DMS79 (cell line): ENCODE measurements around the gene RNF212B.
"Not testable (repeated sequence)": the region's sequence is repeated elsewhere in the genome, so short reads cannot be mapped to it uniquely, and the experiment has no call there.

Source experiments
- DNase-seq: peaks from one replicate; lab custom pipeline; 2025; lab: John Stamatoyannopoulos, UW

Gene RNF212B

GRCh38 chr14:23237772-23238594 is at the start of gene RNF212B:
TSS of gene RNF212B (plus strand) at chr14:23237936. CDS start at chr14:23240346, 2,410 bp downstream.
- peak; percentile 60 for DNase-seq

DNA sequence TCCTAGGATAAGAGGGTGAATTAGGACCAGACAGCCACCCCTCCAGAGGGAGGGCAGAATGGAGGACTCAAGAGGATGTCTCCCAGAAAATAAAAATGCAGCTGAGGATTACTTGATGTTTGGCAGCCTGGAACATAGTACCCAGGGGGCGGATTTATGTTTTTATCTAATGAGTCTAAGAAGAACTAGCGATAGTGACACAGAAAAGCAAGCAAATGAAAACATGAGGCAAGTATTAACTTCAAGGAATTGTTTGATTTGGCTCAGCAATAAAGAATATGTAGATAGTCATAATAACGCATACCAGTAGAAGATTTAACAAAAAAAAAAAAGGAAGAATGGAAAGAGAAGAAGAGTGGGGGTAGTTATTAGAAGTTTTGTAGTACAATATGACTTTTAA is 44.3 kb upstream of the RNF212B start:
- DNase-seq = no peak

GRCh38 chr14:23195552-23196101 is 42.1 kb upstream of the RNF212B start:
- no peak for DNase-seq

DNA sequence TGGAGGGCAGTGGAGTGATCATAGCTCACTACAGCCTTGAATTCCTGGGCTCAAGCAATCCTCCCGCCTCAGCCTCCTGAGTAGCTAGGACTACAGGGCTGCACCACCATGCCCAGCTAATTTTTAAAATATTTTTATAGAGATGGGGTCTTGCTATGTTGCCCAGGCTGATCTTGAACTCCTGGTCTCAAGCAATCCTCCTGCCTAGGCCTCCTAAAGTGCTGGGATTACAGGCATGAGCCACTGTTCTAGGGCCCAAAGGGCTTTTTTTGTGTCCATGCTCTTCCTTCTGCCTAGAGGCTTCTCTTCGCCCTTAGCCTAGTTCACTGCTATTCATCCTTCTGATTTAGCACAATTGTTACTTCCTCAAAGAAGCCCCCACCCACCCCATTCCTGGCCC is 41.2 kb upstream of the RNF212B start:
- DNase-seq = not testable (repeated sequence)

GRCh38 chr14:23199141-23199540 is 38.6 kb upstream of the RNF212B start:
- DNase-seq = not testable (repeated sequence)

GRCh38 chr14:23202001-23202400 is 35.7 kb upstream of the RNF212B start:
- no peak for DNase-seq

- no peak for DNase-seq
These were observed 31.2 kb upstream of the RNF212B start for GRCh38 chr14:23206422-23207145.

DNA sequence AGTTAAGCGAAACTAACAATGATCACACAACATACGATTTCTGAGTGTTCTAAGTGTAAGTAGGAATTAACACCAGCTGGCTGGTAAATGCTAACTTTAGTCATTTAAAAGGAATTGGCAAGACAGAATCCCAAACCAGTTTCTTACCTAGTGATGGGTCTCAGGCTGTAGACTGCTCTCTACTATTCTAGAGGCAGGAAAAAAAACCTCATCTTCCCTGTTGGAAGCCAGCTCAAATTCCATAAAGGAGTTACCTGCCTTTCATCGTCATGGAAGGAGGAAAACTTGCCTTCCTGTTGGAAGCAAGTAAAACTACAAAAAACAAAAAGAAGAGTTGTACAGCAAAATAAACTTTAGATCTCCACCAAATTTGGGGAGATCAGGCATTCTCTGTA is 30.6 kb upstream of the RNF212B start:
- DNase-seq = no peak

GRCh38 chr14:23208324-23208723 is 29.4 kb upstream of the RNF212B start:
- no peak for DNase-seq

GRCh38 chr14:23209651-23210423 is 27.9 kb upstream of the RNF212B start:
- no peak for DNase-seq

DNA sequence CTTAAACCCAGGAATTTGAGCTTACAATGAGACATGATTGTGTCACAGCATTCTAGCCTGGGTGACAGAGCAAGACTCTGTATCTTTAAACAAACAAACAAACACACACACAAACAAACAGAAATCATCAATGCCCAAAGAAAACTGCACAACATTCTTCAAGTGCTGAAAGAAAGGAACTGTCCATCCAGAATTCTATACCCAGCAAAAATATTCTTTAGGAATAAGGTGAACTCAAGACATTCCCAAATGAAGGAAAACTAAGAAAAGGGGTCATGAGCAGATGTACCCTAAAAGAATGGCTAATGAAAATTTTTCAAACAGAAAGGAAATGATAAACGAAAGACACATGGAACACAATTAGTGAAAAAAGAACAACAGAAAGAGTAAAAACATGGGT is 22.3 kb upstream of the RNF212B start:
- DNase-seq = no peak

DNA sequence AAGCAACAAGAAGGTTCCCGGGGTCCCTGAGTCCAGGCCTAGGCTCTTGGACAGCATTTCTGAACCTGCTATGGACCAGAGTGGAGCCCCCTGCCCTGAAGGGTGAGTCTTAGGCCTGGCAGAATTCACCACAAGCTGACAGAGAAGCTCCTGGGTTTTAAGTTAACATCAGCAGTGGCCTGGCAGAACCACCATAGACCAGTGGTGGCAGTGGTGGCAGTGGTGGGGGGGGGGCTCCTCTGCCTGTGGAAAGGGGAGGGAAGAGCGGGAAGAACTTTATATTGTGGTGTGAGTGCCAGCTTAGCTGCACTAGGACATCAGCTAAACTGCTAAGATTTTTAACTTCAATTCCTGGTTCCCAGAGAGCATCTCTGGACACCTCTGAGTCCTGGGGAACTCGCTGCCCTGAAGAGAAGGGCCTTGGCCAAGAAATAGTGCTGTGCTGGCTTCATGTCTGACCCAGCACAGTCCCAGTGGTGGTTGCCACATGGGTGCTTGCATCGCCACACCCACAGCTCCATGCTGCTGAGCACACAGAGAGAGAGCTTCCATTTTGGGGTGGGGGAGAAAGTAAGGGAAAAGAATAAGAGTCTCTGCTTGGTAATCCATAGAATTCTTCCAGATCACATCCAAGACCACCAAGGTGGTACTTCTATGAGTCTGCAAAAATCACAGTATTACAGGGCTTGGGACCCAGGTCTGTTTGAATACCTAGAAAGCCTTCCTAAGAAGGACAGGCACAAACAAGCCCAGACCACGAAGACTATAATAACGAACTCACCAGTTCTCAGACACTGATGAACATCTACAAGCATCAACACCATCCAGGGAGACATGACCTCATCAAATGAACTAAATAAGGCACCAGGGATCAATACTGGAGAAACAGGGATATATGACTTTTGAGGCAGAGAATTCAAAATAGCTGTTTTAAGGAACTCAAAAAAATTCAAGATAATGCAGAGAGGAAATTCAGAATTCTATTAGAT is 20.4 kb upstream of the RNF212B start:
- no peak for DNase-seq

DNA sequence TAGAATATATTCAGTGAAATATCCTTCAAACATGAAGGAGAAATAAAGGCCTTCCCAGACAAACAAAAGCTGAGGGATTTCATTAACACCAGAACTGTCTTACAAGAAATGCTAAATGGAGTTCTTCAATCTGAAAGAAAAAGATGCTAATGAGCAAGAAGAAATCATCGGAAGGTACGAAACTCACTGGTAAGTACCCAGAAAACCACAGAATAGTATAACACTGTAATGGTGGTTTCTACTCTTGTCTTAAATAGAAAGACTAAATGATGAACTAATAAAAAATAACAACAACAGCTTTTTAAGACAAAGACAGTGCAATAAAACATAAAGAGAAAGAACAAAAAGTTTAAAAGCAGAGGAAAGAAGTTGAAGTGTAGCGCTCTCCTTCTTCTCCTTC is 18.7 kb upstream of the RNF212B start:
- no peak for DNase-seq

DNA sequence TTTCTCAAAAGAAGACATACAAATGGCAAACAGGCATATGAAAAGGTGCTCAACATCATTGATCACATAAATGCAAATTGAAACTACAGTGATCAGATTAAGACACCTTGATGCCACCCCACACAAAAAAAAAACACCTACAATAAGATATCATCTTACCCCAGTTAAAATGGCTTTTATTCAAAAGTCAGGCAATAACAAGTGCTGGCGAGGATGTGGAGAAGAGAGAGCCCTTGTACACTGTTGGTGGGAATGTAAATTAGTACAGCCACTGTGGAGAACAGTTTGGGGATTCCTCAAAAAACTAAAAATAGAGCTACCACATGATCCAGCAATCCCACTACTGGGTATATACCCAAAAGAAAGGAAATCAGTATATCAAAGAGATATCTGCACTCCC is 12.8 kb upstream of the RNF212B start:
- not testable (repeated sequence) for DNase-seq

- DNase-seq = no peak
These were observed 10.2 kb upstream of the RNF212B start for GRCh38 chr14:23227566-23227965.

GRCh38 chr14:23228812-23229211 is 8.9 kb upstream of the RNF212B start:
- no peak for DNase-seq

- DNase-seq = not testable (repeated sequence)
These were observed 5.4 kb upstream of the RNF212B start for GRCh38 chr14:23232241-23232808.

- no peak for DNase-seq
These were observed 2.9 kb downstream of the RNF212B start for GRCh38 chr14:23240661-23241060.

- DNase-seq = not testable (repeated sequence)
These were observed 3.5 kb downstream of the RNF212B start for GRCh38 chr14:23241061-23241715.

DNA sequence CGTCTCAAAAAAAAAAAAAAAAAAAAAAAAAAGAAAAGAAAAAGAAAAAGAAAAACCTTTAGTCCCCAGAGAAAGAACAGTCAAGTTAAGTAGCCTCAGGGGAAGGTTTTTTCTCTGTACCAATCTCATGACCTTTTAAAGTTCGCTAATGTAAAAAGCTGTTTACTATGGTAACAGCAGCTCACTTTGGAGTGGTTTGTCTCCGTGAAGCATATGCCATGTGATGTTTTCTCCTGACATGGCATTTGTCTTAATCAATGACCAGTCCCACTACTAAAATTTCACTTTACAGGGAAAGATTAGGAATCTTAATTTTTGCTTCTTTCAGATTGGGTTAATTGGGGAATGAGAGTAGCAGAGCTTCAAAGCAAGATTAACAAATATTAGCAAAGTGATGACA is 4.3 kb downstream of the RNF212B start:
- no peak for DNase-seq
